SHP77 (cell line): ENCODE data around the gene NEK9.
"Not testable (repeated sequence)": the region's sequence is repeated elsewhere in the genome, so short reads cannot be mapped to it uniquely, and the experiment has no call there.

Experiments
- DNase-seq, 2 experiments: peaks; one replicate each; lab custom pipeline; 2025; lab: John Stamatoyannopoulos, UW

NEK9 gene

GRCh38 chr14:75143761-75144527, 17.1 kb upstream of the NEK9 start:
- no peak for DNase-seq

GRCh38 chr14:75142494-75142893, 15.6 kb upstream of the NEK9 start:
- no peak for DNase-seq

DNA sequence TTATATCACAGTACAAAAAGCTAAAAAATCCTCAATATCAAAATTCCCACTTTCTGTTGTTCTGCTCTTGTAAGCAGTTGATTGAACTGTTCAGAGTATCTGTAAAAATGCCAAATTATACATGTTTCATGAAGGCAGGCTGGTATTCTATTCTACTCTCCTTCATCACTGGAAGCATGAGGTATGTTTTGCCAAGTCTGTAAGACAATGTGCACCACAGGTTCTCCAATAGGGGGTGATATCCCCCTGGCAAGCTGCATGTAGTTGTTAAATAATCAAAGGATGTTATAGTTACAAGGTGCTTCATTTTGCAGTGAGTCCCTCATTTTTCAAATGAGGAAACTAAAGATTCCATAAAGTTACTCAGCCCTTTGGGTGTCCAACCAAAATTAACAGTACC, 15.1 kb upstream of the NEK9 start:
- peak in 1 of 2 experiments; percentile 1 for DNase-seq

DNA sequence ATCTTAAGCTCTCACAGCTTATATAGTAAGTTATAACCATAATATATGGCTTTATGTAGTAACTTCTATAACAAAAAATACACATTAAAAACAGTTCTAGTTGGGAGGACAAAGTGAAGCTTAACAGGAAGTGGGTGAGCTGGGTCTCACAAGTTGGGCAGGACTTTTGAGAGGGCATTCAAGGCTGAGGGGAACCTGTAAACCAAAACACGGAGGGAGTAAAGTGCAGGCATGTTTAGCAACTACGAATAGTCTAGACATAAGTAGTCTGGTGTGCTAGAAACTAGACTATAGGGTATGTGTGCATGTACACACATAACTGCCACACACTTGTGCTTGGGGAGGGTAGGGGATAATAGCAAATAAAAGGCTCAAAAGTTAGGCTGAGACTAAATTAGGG, 14.2 kb upstream of the NEK9 start:
- DNase-seq: no peak

DNA sequence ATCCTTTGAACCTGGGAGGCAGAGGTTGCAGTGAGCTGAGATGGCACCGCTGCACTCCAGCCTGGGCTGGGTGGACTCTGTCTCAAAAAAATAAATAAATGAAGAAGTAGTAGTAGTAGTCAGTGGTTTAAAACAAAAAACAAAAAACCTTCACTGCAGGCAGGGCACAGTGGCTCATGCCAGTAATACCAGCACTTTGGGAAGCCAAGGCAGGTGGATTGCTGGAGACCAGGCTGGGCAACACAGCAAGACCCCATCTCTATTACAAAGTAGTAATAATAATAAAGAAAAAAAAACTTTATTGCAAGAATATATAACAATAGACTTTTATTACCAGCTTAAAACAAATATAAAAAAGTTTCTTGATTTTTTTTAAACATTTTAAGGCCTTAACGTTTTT, 13.8 kb upstream of the NEK9 start:
- DNase-seq: no peak

- no peak for DNase-seq
These were observed 12.3 kb upstream of the NEK9 start for GRCh38 chr14:75139185-75139584.

DNA sequence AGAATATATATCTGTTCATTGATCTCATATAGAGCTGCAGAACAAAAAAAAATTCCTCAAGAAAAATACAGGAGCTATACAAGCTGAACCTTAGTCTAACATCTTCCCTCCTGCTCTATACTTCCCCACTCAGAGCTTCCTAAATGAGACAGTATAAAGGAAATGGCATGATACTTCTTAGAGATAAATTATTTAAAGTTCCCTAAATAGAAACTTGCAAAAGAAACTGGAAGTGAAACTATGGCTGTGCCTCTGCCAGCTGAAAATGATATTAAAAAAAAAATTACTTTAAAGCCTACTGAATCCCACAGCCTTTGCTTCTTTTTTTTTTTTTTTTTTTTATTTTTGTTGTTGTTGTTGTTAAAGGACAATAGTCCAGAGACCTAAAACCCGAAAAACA, 11.6 kb upstream of the NEK9 start:
- DNase-seq: no peak

GRCh38 chr14:75134644-75135043, 7.8 kb upstream of the NEK9 start:
- no peak for DNase-seq

GRCh38 chr14:75133597-75133996, 6.7 kb upstream of the NEK9 start:
- no peak for DNase-seq

DNA sequence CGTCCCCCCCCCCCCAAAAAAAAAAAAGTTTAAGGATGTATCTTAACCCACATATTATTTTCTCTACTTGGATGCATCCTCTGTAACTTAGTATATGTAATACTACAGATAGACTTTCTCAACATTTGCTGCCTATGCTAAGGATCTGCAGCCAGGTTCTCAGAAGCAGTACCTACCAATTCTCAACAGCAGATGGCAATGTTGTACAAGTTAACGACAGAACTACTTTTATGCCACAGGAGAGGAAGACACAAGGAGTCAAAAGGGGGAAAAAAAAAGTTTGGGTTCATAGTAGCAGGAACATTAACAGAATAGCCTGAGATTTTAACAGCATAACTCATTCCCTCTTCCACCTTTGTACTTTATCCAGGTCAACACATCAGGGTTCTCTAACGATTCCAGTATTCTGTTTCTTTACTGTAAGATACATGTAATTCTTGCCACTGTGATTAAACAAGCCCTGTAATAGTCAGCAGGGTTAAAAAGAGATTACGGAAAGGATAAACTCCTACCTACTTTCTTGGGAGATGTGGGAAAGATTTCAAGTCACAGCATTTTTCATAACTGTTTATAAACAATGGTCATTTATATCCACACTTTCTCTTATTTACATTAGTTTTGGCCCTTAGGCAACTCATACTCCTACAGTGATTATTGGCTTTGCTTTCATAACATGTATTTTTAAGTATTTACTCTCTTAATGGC, 5.7 kb upstream of the NEK9 start:
- DNase-seq: peak; percentile 37 to 56

DNA sequence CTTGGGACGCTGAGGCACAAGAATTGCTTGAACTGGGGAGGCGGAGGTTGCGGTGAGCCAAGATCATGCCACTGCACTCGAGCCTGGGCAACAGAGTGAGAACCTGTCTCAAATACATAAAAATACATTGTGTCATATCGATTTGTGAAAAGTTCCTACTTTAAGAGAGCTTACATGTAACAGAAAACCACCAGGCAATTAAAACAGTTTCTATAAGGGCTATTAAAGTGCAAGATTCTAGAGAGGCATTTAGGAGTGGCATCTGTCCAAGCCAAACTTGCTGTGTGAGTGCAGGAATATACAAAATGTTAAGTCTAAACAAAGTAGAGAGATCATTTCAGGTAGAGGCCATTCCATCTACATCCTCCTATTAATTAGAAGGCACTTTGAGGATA, 1.7 kb upstream of the NEK9 start:
- no peak for DNase-seq

DNA sequence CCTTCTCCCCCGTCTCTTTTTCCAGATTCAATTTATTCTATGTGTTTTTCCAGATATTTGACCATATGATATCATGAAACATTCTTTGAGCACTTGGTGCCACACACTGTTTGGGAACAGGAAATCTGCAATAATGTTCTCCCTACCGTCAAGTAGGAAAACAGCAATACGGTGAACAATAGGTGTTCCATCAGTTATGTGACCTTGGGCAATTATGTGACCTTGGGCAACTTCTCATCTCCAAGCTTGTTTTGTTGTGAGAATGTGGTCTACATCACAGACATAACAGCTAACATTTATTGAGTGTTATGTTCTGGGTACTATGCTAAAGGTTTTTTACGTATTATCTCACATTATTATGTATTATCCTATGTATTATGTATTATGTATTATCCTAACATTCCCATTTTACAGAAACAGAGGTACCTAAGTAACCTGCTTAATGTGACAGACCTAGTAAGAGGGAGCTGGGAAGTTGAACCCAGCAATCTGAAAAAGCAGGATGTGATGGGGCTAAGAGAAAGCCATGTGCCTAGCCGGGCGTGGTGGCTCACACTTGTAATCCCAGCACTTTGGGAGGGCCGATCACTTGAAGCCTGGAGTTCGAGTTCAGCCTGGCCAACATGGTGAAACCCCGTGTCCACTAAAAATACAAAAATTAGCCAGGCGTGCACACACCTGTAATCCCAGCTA, 1.2 kb upstream of the NEK9 start:
- DNase-seq: no peak

DNA sequence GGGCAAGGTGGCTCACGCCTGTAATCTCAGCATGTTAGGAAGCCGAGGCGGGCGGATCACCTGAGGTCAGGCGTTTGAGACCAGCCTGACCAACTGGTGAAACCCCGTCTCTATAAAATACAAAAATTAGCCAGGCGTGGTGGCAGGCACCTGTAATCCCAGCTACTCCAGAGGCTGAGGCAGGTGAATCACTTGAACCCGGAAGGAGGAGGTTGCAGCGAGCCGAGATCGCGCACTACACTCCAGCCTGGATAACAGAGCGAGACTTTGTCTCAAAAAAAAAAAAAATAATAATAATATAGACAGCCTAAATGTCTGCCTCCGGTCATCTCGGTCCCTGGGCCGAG, 599 bp upstream of the NEK9 start:
- DNase-seq: not testable (repeated sequence)

- no peak for DNase-seq
These were observed 715 bp downstream of the NEK9 start for GRCh38 chr14:75126121-75126544.

- no peak for DNase-seq
These were observed 1.2 kb downstream of the NEK9 start for GRCh38 chr14:75125617-75126016.

- no peak for DNase-seq
These were observed 2.9 kb downstream of the NEK9 start for GRCh38 chr14:75123991-75124390.

- no peak for DNase-seq
These were observed 5.3 kb downstream of the NEK9 start for GRCh38 chr14:75121552-75121951.

DNA sequence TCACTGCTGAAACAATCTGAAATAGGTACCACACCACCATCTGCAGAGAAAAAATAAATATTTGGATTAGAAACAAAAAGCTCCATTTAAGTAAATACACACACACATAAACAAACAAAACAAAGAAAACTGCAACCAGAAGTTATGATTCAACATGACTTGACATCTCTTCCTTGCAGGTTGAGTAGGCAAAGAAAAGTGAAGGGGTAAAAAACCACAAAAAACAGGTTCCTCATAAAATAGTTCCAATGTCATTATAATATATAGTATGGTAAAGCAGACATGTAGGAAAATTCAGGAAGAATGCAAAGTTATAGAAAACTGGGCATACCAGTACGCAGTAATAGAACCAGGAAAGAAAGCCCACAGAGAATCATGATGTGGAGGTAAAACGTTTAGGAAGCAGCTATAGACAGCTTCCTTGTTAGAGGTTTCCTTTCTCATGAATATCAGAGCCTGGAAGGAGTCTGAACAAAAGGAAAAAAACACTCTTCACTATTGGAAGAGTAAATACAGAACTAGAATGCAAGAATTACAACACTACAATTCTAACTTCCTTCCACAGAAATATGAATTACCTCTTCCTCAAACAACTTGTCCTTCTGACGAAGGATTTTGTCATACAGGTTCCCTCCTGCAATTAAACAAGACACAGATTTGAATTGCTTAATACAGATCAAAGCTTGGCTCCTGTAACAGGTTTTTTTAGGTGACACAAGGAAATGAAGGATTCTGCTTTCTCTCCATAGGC, 6.1 kb downstream of the NEK9 start:
- no peak for DNase-seq

DNA sequence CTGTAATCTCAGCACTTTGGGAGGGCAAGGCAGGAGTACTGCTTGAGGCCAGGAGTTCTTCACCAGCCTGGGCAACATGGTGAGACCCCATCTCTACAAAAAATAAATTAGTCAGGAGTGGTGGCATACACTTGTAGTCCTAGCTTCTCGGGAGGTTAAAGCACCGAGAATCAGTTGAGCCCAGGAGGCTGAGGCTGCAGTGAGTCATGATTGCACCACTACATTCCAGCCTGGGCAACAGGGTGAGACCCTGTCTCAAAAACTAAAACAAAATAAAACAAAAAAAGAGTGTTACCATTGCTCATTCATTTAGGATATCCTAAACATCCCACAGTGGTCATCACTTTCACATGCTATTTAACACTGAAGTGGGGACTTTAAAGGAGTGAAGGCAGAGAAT, 7.8 kb downstream of the NEK9 start:
- DNase-seq: no peak

DNA sequence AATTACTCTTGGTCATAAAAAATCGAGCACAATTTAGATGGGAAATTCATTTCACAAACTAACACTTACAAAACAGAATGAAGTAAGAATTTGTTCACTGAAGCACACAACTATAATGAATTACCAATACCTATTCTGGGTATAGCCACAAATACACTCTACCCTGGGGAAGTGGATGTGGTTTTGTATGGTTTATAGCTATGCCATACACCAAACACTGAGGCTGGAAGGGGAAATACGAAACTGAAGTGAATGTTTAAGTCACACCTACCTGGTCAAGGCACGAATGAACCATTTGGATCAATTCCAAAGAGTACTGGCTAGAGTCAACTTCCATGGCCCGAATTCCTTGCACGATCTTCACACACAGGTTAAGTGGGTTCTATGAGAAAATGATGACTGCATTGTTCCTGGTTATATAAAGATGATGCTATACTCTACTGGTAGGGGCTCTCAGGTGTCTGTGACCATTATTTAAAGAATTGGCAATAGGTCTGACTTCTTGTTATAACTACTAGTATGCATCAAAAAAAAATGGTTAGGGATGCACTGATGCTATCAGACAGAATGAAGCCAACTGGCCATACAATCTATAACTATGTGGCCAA, 12.8 kb downstream of the NEK9 start:
- no peak for DNase-seq

DNA sequence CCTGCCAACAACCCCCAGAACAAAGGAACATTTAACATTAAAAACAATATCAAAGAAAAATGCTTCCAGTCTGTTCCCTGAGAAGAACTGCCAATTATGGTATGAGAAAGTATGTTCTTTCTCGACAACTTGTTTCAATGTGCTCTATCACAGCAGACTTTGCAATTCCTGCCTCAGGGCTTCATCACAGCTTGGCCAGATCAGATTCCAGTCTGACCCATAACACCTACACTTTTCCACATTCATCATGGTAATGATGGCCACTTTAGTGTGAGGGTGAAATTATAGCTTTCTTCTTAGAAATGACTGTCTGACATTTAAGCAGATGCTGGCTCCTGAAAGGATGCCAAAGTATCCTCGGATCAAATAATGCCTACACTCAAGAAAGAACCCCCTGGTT, 17.0 kb downstream of the NEK9 start:
- DNase-seq: no peak

DNA sequence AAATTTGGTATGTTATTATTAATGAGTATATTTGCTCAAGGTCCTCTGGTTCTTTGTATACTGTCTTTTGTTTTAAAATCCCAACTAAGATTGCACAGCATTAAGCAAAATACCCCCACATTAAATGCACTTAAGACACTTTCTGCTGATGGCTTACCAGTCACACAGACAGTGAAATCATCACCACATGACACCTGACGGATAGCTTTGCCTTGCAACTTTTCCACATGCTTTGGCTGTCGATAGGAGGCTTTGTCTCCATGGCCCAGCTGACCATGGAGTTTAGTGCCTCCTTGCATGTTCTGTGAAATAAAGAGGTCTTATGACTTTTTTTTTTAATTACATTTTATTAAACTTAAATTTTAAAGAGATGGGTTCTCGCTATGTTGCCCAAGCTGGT, 19.7 kb downstream of the NEK9 start:
- DNase-seq: no peak
